MM.1S (cell line): Measurements from ENCODE around the gene TAS2R4.
A peak's percentile ranks its signal among the peaks of the same experiment; 100 is the strongest.
"Not testable (repeated sequence)": the region's sequence is repeated elsewhere in the genome, so short reads cannot be mapped to it uniquely, and the experiment has no call there.

Experiments
- DNase-seq: peaks from one replicate; pipeline ENCODE4 v3.0.0-alpha.2; 2015
- H2AFZ ChIP-seq: fragments of 300-600 bp; sonication (generic); 2 replicates; pipeline ENCODE4 v1.6.0; 2016; ENCODE audit warnings: antibody characterized with exemption, low read length
- H3F3A ChIP-seq: fragments of 300-600 bp; sonication (generic); 2 replicates; pipeline ENCODE4 v1.6.1; 2016; ENCODE audit warnings: mild to moderate bottlenecking, antibody characterized with exemption, low read length, moderate library complexity, mixed read lengths; ENCODE audit not compliant: insufficient read depth
- H3K27ac ChIP-seq: fragments of 300-600 bp; sonication (generic); 2 replicates; pipeline ENCODE4 v1.5.1; 2016; ENCODE audit warnings: mild to moderate bottlenecking, low read length
- H3K27me3 ChIP-seq: fragments of 300-600 bp; sonication (generic); replicated peaks from 2 replicates; pipeline ENCODE4 v1.6.0; 2016; ENCODE audit warnings: low read length; ENCODE audit not compliant: insufficient read depth
- H3K36me3 ChIP-seq: fragments of 300-600 bp; sonication (generic); replicated peaks from 2 replicates; pipeline ENCODE4 v1.6.1; 2016; ENCODE audit warnings: mild to moderate bottlenecking, low read length, mixed read lengths; ENCODE audit not compliant: insufficient read depth
- H3K4me1 ChIP-seq: fragments of 300-600 bp; sonication (generic); 2 replicates; pipeline ENCODE4 v1.6.1; 2016; ENCODE audit warnings: low read length, mixed read lengths
- H3K4me2 ChIP-seq: fragments of 300-600 bp; sonication (generic); 2 replicates; pipeline ENCODE4 v1.6.0; 2016; ENCODE audit warnings: low read depth, low read length
- H3K4me3 ChIP-seq: fragments of 300-600 bp; sonication (generic); 2 replicates; pipeline ENCODE4 v1.5.1; 2016; ENCODE audit warnings: low read length, mixed read lengths
- H3K79me2 ChIP-seq: fragments of 300-600 bp; sonication (generic); 2 replicates; pipeline ENCODE4 v1.6.1; 2016; ENCODE audit warnings: mixed run types, low read length, mixed read lengths
- H3K9ac ChIP-seq: fragments of 300-600 bp; sonication (generic); 2 replicates; pipeline ENCODE4 v1.6.1; 2016; ENCODE audit warnings: low read length, mixed read lengths
- H3K9me2 ChIP-seq: fragments of 300-600 bp; sonication (generic); replicated peaks from 2 replicates; pipeline ENCODE4 v1.6.1; 2016; ENCODE audit warnings: mild to moderate bottlenecking, low read length, mixed read lengths; ENCODE audit not compliant: insufficient read depth
- H3K9me3 ChIP-seq: fragments of 300-600 bp; sonication (generic); replicated peaks from 2 replicates; pipeline ENCODE4 v1.6.1; 2016; ENCODE audit warnings: mild to moderate bottlenecking, low read length, mixed read lengths; ENCODE audit not compliant: insufficient read depth
- H4K20me1 ChIP-seq: fragments of 300-600 bp; sonication (generic); 2 replicates; pipeline ENCODE4 v1.6.1; 2016; ENCODE audit warnings: mild to moderate bottlenecking, low read length, moderate library complexity, mixed read lengths; ENCODE audit not compliant: insufficient read depth
- CTCF ChIP-seq: fragments of 300-600 bp; sonication (generic); IDR thresholded peaks from 2 replicates; pipeline ENCODE4 v1.5.1; 2016; ENCODE audit warnings: antibody characterized with exemption, low read length, mixed read lengths
- EZH2 ChIP-seq: fragments of 300-600 bp; sonication (generic); optimal IDR thresholded peaks from 2 replicates; pipeline ENCODE3; 2017; ENCODE audit warnings: low read depth, mild to moderate bottlenecking, antibody characterized with exemption, low read length, mixed read lengths
- EZH2phosphoT487 ChIP-seq: fragments of 300-600 bp; sonication (generic); IDR thresholded peaks from 2 replicates; pipeline ENCODE4 v1.6.1; 2018; ENCODE audit warnings: antibody characterized with exemption, low read length

TAS2R4 gene

DNA sequence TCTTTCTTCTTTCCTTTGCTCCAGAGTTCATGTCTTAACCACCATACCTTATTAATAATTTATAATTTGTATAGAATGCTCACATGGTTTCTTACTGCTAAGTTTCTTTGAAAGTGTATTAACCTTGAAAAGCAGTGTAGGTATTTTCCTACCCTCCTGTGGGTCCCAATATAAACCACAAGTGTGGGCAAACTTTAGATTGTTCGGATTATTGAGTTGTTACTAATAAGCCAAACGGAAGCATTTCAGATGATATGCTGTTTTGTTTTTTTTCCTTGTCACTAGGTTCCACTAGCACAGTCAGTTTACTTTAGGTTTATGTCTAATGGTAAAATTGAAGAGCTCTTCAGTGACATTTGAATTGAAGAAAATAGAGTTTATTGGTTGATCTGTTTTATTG lies 28.1 kb upstream of the TAS2R4 start:
- H2AFZ ChIP-seq, result no peak overlapping the region
- TF ChIP-seq CTCF, result no peak
- no peak for TF ChIP-seq EZH2phosphoT487
- TF ChIP-seq EZH2, result no peak
- H3K9ac ChIP-seq, result no peak overlapping the region
- no peaks in the 10 kb centered on the region for H4K20me1 ChIP-seq
- H3K27ac ChIP-seq, result no peak overlapping the region
- no peaks in the 10 kb centered on the region for H3K9me3 ChIP-seq
- H3K36me3 ChIP-seq, result peaks cover 51% of the 10 kb centered on the region
- no peak overlapping the region for H3K4me3 ChIP-seq
- no peaks in the 10 kb centered on the region for H3K9me2 ChIP-seq
- no peaks in the 10 kb centered on the region; the same call in 1 of the 2 replicates for H3F3A ChIP-seq
- no peak for DNase-seq
- 0 out of 2 replicates have a peak, but pooled peaks cover 5% of the 10 kb centered on the region for H3K79me2 ChIP-seq
- H3K4me2 ChIP-seq, result no peak overlapping the region
- no peaks in the 10 kb centered on the region for H3K27me3 ChIP-seq
- no peaks in the 10 kb centered on the region for H3K4me1 ChIP-seq

DNA sequence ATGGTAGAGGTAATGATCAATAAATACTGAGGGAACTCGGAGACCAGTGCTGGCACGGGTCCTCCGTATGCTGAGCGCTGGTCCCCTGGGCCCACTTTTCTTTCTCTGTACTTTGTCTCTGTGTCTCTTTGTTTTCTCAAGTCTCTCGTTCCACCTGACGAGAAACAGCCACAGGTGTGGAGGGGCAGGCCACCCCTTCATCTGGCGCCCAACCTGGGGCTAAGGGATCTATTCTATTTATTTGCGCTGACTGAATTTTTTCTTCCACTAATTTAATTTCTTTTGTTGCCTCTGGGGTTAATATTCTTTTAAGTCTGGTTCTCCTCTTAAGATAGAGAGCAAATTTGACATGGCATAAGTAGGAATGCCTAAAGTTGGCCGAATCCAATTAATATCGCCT lies 24.6 kb upstream of the TAS2R4 start:
- DNase-seq, result peak; percentile 12
- peaks cover 35% of the 10 kb centered on the region for H3K36me3 ChIP-seq
- not testable (repeated sequence) for H3K4me3 ChIP-seq, H3K4me1 ChIP-seq, H3K27me3 ChIP-seq, H3K4me2 ChIP-seq, H3K9ac ChIP-seq, H3K27ac ChIP-seq, H3K9me2 ChIP-seq, H3K9me3 ChIP-seq, H4K20me1 ChIP-seq, H3F3A ChIP-seq, H3K79me2 ChIP-seq, H2AFZ ChIP-seq

DNA sequence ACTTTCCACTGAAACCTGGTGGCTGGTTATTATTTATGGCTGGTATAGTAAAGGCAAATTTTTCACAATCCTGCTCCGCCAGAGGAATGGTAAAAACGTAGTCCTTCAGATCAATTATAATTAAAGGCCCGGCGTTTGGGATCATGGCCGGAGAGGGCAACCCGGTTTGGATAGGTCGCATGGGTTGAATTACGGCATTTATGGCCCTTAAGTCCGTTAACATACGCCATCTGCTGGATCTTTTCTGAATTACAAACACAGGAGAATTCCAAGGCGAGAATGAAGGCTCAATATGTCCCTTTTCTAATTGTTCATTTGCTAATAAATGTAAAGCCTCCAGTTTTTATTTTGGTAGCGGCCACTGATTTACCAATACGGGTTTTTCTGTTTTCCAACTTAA lies 23.8 kb upstream of the TAS2R4 start:
- no peaks in the 10 kb centered on the region for H3K27me3 ChIP-seq
- no peak overlapping the region for H3K9ac ChIP-seq
- no peaks in the 10 kb centered on the region for H3K4me1 ChIP-seq
- H2AFZ ChIP-seq, result no peak overlapping the region
- no peaks in the 10 kb centered on the region for H4K20me1 ChIP-seq
- H3K9me2 ChIP-seq, result no peaks in the 10 kb centered on the region
- no peaks in the 10 kb centered on the region for H3K9me3 ChIP-seq
- DNase-seq, result peak; percentile 20
- H3K79me2 ChIP-seq, result no peaks in the 10 kb centered on the region
- H3K4me3 ChIP-seq, result no peak overlapping the region
- no peaks in the 10 kb centered on the region for H3F3A ChIP-seq
- H3K4me2 ChIP-seq, result no peak overlapping the region
- peak; percentile 52 for TF ChIP-seq CTCF
- no peak for TF ChIP-seq EZH2phosphoT487
- TF ChIP-seq EZH2, result no peak
- H3K27ac ChIP-seq, result no peak overlapping the region
- peaks cover 35% of the 10 kb centered on the region for H3K36me3 ChIP-seq

DNA sequence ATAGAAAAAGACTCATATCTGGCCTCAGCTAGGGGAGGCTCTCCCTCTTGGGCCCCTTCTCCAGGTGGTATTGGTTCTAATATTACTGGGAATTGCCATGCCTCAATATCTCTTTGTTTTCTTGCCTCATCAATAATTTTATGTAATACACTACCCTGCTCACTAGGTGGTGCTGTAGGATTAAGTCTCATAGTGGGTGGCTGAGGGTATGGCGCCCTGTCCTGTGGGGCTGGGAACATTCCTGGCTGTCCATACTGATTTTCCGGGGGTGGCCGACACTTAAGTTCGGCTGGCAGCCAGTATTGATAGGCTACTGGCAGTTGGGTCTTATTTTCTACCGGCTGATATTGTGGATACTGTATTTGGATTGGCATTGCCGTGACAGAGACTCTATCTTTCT lies 21.5 kb upstream of the TAS2R4 start:
- no peaks in the 10 kb centered on the region for H4K20me1 ChIP-seq
- no peaks in the 10 kb centered on the region for H3K9me3 ChIP-seq
- no peak overlapping the region for H3K27ac ChIP-seq
- H3K4me1 ChIP-seq, result no peaks in the 10 kb centered on the region
- no peaks in the 10 kb centered on the region for H3K79me2 ChIP-seq
- TF ChIP-seq EZH2 (no peak), CTCF (peak; percentile 69)
- H3F3A ChIP-seq, result no peaks in the 10 kb centered on the region
- H3K27me3 ChIP-seq, result no peaks in the 10 kb centered on the region
- H3K36me3 ChIP-seq, result peaks cover 22% of the 10 kb centered on the region
- H3K4me3 ChIP-seq, result no peak overlapping the region
- no peaks in the 10 kb centered on the region for H3K9me2 ChIP-seq
- no peak overlapping the region for H3K9ac ChIP-seq
- no peak overlapping the region for H3K4me2 ChIP-seq
- DNase-seq, result peak; percentile 25
- H2AFZ ChIP-seq, result no peak overlapping the region
